SU-DHL-6 (cell line): ENCODE data around the gene SPTBN1.

Source experiments
- EZH2phosphoT487 ChIP-seq: fragments of 200-600 bp; sonication (generic), shearing (Covaris generic); conservative IDR thresholded peaks from 2 replicates; pipeline ENCODE4 v1.6.1; 2018; ENCODE audit warnings: mild to moderate bottlenecking, antibody characterized with exemption, low read length, moderate library complexity, mixed read lengths
- TF ChIP-seq, protein P1 (sequence below): fragments of 200-600 bp; sonication (generic); IDR thresholded peaks from one replicate; pipeline ENCODE4 v1.5.1; 2017; ENCODE audit warnings: antibody characterized with exemption, mild to moderate bottlenecking, low read length, moderate library complexity; ENCODE audit not compliant: insufficient read depth, poor library complexity, severe bottlenecking

DNA sequence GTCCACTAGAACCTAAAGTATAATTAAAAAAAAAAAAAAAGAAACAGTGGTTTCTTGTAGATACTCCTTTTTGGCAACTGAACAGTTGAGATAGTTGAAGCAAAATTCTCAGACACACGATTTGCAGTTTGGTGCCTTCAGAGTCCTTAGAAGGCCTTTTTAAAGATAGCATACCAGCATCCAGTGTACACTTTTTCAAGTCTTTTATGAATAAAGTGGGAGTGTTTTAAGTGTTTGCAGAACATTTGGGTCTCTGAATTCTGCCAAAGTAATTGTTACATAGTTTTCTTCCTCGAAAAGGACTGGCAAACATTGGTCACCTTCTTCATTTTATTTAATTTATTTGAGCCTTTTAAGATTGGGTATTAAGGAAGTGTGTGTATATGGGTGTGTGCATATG is 62.3 kb downstream of the SPTBN1 start:
- TF ChIP-seq, protein P1, sequence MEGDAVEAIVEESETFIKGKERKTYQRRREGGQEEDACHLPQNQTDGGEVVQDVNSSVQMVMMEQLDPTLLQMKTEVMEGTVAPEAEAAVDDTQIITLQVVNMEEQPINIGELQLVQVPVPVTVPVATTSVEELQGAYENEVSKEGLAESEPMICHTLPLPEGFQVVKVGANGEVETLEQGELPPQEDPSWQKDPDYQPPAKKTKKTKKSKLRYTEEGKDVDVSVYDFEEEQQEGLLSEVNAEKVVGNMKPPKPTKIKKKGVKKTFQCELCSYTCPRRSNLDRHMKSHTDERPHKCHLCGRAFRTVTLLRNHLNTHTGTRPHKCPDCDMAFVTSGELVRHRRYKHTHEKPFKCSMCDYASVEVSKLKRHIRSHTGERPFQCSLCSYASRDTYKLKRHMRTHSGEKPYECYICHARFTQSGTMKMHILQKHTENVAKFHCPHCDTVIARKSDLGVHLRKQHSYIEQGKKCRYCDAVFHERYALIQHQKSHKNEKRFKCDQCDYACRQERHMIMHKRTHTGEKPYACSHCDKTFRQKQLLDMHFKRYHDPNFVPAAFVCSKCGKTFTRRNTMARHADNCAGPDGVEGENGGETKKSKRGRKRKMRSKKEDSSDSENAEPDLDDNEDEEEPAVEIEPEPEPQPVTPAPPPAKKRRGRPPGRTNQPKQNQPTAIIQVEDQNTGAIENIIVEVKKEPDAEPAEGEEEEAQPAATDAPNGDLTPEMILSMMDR: no peak
- no peak for TF ChIP-seq EZH2phosphoT487
